SH-SY5Y (cell line): ENCODE measurements around the gene P4HTM.

Experiments used
- GATA2 ChIP-seq: IDR thresholded peaks from 2 replicates; pipeline ENCODE4 v1.6.1; 2011; ENCODE audit warnings: mild to moderate bottlenecking, low read depth, low read length
- GATA3 ChIP-seq: IDR thresholded peaks from 2 replicates; pipeline ENCODE4 v1.6.1; 2011; ENCODE audit warnings: low read depth, mild to moderate bottlenecking, low read length, moderate library complexity

GRCh38 chr3:49009396-49009795, 19.4 kb downstream of the P4HTM start:
- TF ChIP-seq GATA2 (no peak), GATA3 (no peak)
